ENCODE results near the gene FGF5. TPM values are rescaled to one million over a fixed set of nuclear protein-coding genes. Genes with fewer than 3 reads are reported as not detected.

FGF5 gene
- total RNA-seq, 1 experiment from 2014 or later: not detected

GRCh38 chr4:80270868-80271267, 4.4 kb downstream of the FGF5 start:
- H3K9me3 Mint-ChIP-seq: no peaks in the 10 kb centered on the region; a peak in 1 of 5 replicates

More at GRCh38 chr4:80270868-80271267, 4.4 kb downstream of the FGF5 start:
- no peak overlapping the region for H4K91ac ChIP-seq (ENCODE audit: insufficient read length, low read depth, low read length)
- H3K9ac ChIP-seq (ENCODE audit: extremely low read depth, insufficient read length, low read length): no peak overlapping the region
- H3K27ac ChIP-seq (ENCODE audit: insufficient read length, low read depth, low read length): no peak overlapping the region
- no peak overlapping the region for H2BK20ac ChIP-seq (ENCODE audit: low read depth, low read length, poor library complexity, severe bottlenecking)
- no peaks in the 10 kb centered on the region for H3K9me3 ChIP-seq (ENCODE audit: control insufficient read depth, low read depth, low read length)
- no peaks in the 10 kb centered on the region for H3K79me2 ChIP-seq (ENCODE audit: insufficient read depth, low read length)
- no peak overlapping the region for H2BK15ac ChIP-seq (ENCODE audit: low read depth, low read length)
- Mint-ChIP-seq H3K27ac (no peak overlapping the region), H3K4me3 (no peak overlapping the region), H3K36me3 (ENCODE audit: insufficient read depth in 1 of 3, low read depth in 3 of 3) (no peaks in the 10 kb centered on the region), H3K4me1 (peaks cover 14 to 26% of the 10 kb centered on the region in 2 experiments), H3K27me3 (ENCODE audit: low read depth) (peaks cover 67% of the 10 kb centered on the region)
- H3T11ph ChIP-seq (ENCODE audit: low read length): no peak overlapping the region
- H3K14ac ChIP-seq (ENCODE audit: insufficient read depth, low read length): no peak overlapping the region
- H3K23ac ChIP-seq (ENCODE audit: insufficient read length, low read depth, low read length): no peak overlapping the region
- H2AFZ ChIP-seq (ENCODE audit: low read length): no peak overlapping the region
- no peak overlapping the region for H3K18ac ChIP-seq (ENCODE audit: insufficient read length, low read depth, low read length)
- no peak overlapping the region for H4K5ac ChIP-seq (ENCODE audit: insufficient read length, low read depth, low read length)
- H2BK120ac ChIP-seq (ENCODE audit: low read depth, low read length, poor library complexity, severe bottlenecking): no peak overlapping the region
- no CpG with 5 or more reads among the region's 1 CpG for WGBS (ENCODE audit: extremely low coverage, insufficient read length, low lambda C conversion rate)
- no peaks in the 10 kb centered on the region for H3K79me1 ChIP-seq (ENCODE audit: insufficient read depth, low read depth, low read length, poor library complexity, severe bottlenecking)
- H3K27me3 ChIP-seq (ENCODE audit: insufficient read depth, low read length): peaks cover 40% of the 10 kb centered on the region
- H4K8ac ChIP-seq (replicated peaks; ENCODE audit: insufficient read length, low read depth, low read length): no peak overlapping the region
- H3K23me2 ChIP-seq (ENCODE audit: insufficient read length, low read depth, low read length, poor library complexity, severe bottlenecking): peaks cover 16% of the 10 kb centered on the region
- no peak overlapping the region for H2AK5ac ChIP-seq (ENCODE audit: insufficient read length, low read length)
- no peak overlapping the region for H3K56ac ChIP-seq (ENCODE audit: insufficient read length, low read depth, low read length)
- DNase-seq: no peak
- no peak overlapping the region for H3K4ac ChIP-seq (ENCODE audit: low read depth, low read length)
- H3K4me2 ChIP-seq (ENCODE audit: insufficient read depth, insufficient read length, low read length): no peak overlapping the region
- no peak overlapping the region for H2BK5ac ChIP-seq (ENCODE audit: insufficient read length, low read length)
- TF ChIP-seq CTCF (conservative IDR thresholded peaks at IDR 0.05): no peak
- H2BK12ac ChIP-seq (ENCODE audit: insufficient read length, low read depth, low read length): no peak overlapping the region
- H4K20me1 ChIP-seq (ENCODE audit: control insufficient read depth, insufficient read depth, insufficient read length): no peaks in the 10 kb centered on the region
- no peaks in the 10 kb centered on the region for H3K4me1 ChIP-seq (ENCODE audit: insufficient read depth, low read length)
